Hepatocyte (in vitro differentiated cells): ENCODE measurements around the gene ARRDC1. TPM values are rescaled to one million over a fixed set of nuclear protein-coding genes. Genes with fewer than 3 reads are reported as not detected.

Experiments
- DNase-seq: peaks from one replicate; pipeline ENCODE4 v3.0.0-alpha.2; 2016; ENCODE audit warnings: low spot score
- H2AFZ ChIP-seq: fragments of 200-600 bp; sonication (generic); 2 replicates; pipeline ENCODE4 v1.6.0; 2016; ENCODE audit warnings: antibody characterized with exemption, mild to moderate bottlenecking
- H3K27ac ChIP-seq: fragments of 200-600 bp; sonication (generic); 2 replicates; pipeline ENCODE4 v1.5.1; 2016; ENCODE audit warnings: mild to moderate bottlenecking
- H3K27me3 ChIP-seq: fragments of 200-600 bp; sonication (generic); 2 replicates; pipeline ENCODE4 v1.6.1; 2016
- H3K36me3 ChIP-seq: fragments of 200-600 bp; sonication (generic); replicated peaks from 2 replicates; pipeline ENCODE4 v1.5.1; 2016; ENCODE audit warnings: low read depth; ENCODE audit not compliant: insufficient read depth
- H3K4me1 ChIP-seq: fragments of 200-600 bp; sonication (generic); 2 replicates; pipeline ENCODE4 v1.5.1; 2016; ENCODE audit warnings: mild to moderate bottlenecking, moderate library complexity; ENCODE audit not compliant: insufficient read depth
- H3K4me2 ChIP-seq: fragments of 200-600 bp; sonication (generic); 2 replicates; pipeline ENCODE4 v1.6.0; 2016
- H3K4me3 ChIP-seq: fragments of 200-600 bp; sonication (generic); 2 replicates; pipeline ENCODE4 v1.5.1; 2016; ENCODE audit warnings: mild to moderate bottlenecking
- H3K79me2 ChIP-seq: fragments of 200-600 bp; sonication (generic); 2 replicates; pipeline ENCODE4 v1.6.0; 2017; ENCODE audit warnings: mild to moderate bottlenecking
- H3K9me2 ChIP-seq: fragments of 200-600 bp; sonication (generic); replicated peaks from 2 replicates; pipeline ENCODE4 v1.6.0; 2017; ENCODE audit warnings: mild to moderate bottlenecking; ENCODE audit not compliant: insufficient read depth
- H3K9me3 ChIP-seq: fragments of 200-600 bp; sonication (generic); 2 replicates; pipeline ENCODE4 v1.5.1; 2016; ENCODE audit warnings: low read depth, mild to moderate bottlenecking
- H4K20me1 ChIP-seq: fragments of 200-600 bp; sonication (generic); 2 replicates; pipeline ENCODE4 v1.6.0; 2016; ENCODE audit warnings: mild to moderate bottlenecking; ENCODE audit not compliant: insufficient read depth, poor library complexity, severe bottlenecking
- CTCF ChIP-seq: fragments of 200-600 bp; sonication (generic); IDR thresholded peaks from 2 replicates; pipeline ENCODE4 v1.5.1; 2016; ENCODE audit warnings: antibody characterized with exemption, mild to moderate bottlenecking; ENCODE audit not compliant: poor library complexity
- EZH2 ChIP-seq: fragments of 200-600 bp; sonication (generic); IDR thresholded peaks from 2 replicates; pipeline ENCODE4 v1.6.1; 2016; ENCODE audit warnings: antibody characterized with exemption, mild to moderate bottlenecking, borderline replicate concordance
- EZH2phosphoT487 ChIP-seq: fragments of 200-600 bp; sonication (generic); IDR thresholded peaks from one replicate; pipeline ENCODE4 v1.6.1; 2018; ENCODE audit warnings: antibody characterized with exemption, mild to moderate bottlenecking, low read depth, moderate library complexity; ENCODE audit not compliant: unreplicated experiment, severe bottlenecking
- WGBS: methylation state at CpG from one replicate; pipeline ENCODE4 v1.1.6; 2016; ENCODE audit warnings: low lambda C conversion rate; ENCODE audit errors: missing lambda C conversion rate; 5-methylcytosine and 5-hydroxymethylcytosine counted together
- polyA plus RNA-seq: library from polyadenylated mRNA; unstranded; fragments of >200 nt; fragmentation: Nextera tagmentation; extraction: Ambion mirVana; gene quantifications from 2 replicates; pipeline ENCODE4 v1.2.1, GENCODE V29; 2016
- total RNA-seq: library from RNA; depleted of rRNA; stranded (reverse); fragments of >200 nt; gene quantifications from 2 replicates; pipeline ENCODE4 v1.2.3, GENCODE V29; 2014

Gene ARRDC1
- total and polyA plus RNA-seq, 2 experiments from 2014 or later: 62.7 to 102 TPM

GRCh38 chr9:137583347-137583746 lies 22.1 kb upstream of the ARRDC1 start:
- H4K20me1 ChIP-seq: peaks cover under 1% of the 10 kb centered on the region
- H3K9me2 ChIP-seq: no peaks in the 10 kb centered on the region
- no peaks in the 10 kb centered on the region for H3K9me3 ChIP-seq
- H3K79me2 ChIP-seq: peaks cover 17% of the 10 kb centered on the region
- no peaks in the 10 kb centered on the region for H3K36me3 ChIP-seq
- H3K4me1 ChIP-seq: peaks cover 4% of the 10 kb centered on the region
- H3K4me2 ChIP-seq: no peak overlapping the region
- no peak overlapping the region for H2AFZ ChIP-seq
- WGBS: 89% methylated on average over 14 of the region's 14 CpGs
- H3K27ac ChIP-seq: no peak overlapping the region
- TF ChIP-seq EZH2phosphoT487 (no peak), EZH2 (no peak), CTCF (no peak)
- DNase-seq: no peak
- H3K27me3 ChIP-seq: no peaks in the 10 kb centered on the region
- no peak overlapping the region for H3K4me3 ChIP-seq

DNA sequence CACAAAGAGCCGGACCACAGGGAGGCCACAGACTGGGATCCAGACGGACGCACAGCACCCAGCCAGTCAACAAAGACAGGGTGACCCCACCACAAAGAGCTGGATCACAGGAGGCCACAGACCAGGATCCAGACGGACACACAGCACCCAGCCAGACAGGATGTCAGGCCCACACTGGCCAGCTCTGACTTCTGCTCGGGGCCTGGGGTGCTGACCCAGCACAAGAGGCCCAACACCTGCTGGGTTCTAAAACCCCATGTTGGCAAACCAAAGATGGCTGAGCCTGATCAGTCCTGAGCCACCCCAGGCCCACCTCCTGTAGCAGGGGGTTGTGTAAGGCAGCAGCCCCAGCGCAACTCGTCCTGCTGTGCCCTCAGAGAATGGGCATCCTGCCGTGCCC lies 21.5 kb upstream of the ARRDC1 start:
- no peaks in the 10 kb centered on the region for H3K9me2 ChIP-seq
- peaks cover 23% of the 10 kb centered on the region for H3K79me2 ChIP-seq
- H2AFZ ChIP-seq: no peak overlapping the region
- H4K20me1 ChIP-seq: peaks cover 6% of the 10 kb centered on the region
- no peak for TF ChIP-seq EZH2
- TF ChIP-seq CTCF: no peak
- TF ChIP-seq EZH2phosphoT487: no peak
- DNase-seq: no peak
- no peak overlapping the region for H3K4me3 ChIP-seq
- WGBS: 93% methylated on average over 8 of the region's 8 CpGs
- H3K27me3 ChIP-seq: no peaks in the 10 kb centered on the region
- H3K4me1 ChIP-seq: peaks cover 7% of the 10 kb centered on the region
- no peak overlapping the region for H3K4me2 ChIP-seq
- H3K36me3 ChIP-seq: no peaks in the 10 kb centered on the region
- no peaks in the 10 kb centered on the region for H3K9me3 ChIP-seq
- no peak overlapping the region for H3K27ac ChIP-seq

DNA sequence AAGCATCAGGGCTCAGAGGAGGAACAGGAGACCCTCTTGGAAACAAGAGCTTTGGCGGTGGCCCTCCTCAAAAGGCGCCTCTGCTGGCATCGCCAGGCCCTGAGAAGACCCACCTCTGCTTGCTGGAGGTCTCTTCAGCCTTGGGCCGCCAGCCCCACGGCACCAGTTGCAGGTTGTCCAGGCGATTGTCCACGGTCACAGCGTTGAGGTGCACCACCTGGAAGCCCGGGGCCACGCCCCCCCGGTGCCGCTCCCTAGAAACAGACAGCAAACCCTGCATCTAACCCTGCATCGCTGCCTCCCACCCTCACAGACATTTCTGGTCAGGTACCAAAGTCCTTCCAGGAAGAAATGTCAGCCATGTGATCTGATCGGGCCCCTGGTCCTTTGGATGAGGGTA lies 18.6 kb upstream of the ARRDC1 start:
- Histone ChIP-seq H3K9me3 (no peaks in the 10 kb centered on the region), H3K79me2 (peaks cover 31% of the 10 kb centered on the region), H3K27me3 (no peaks in the 10 kb centered on the region), H3K27ac (no peak overlapping the region), H4K20me1 (peaks cover 10% of the 10 kb centered on the region), H3K4me2 (no peak overlapping the region), H3K4me1 (peaks cover 7% of the 10 kb centered on the region), H3K36me3 (no peaks in the 10 kb centered on the region), H2AFZ (no peak overlapping the region), H3K4me3 (no peak overlapping the region), H3K9me2 (no peaks in the 10 kb centered on the region)
- no peak for TF ChIP-seq EZH2
- no peak for TF ChIP-seq CTCF
- no peak for TF ChIP-seq EZH2phosphoT487
- WGBS: 97% methylated on average over 14 of the region's 14 CpGs
- no peak for DNase-seq

DNA sequence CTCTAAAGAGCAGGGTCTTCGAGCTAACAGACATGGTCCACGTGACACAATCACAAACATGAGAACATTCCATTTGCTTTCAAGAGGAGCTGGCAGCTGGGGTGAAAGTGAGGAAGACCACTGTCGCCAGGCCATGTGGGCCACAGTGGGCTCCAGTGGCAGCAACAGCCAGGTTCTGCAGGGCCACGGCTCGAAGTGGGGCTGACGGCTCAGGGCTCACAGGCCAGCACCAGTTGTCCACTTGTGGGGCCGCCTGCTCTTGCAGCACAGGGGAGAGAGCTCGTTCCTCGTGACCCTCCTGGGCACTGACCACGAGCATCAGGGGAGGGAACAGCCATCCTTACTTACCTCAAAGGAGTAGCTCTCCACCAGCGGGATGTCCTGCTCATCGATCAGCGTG lies 17.2 kb upstream of the ARRDC1 start:
- DNase-seq: no peak
- no peaks in the 10 kb centered on the region for H3K9me2 ChIP-seq
- no peak for TF ChIP-seq EZH2phosphoT487
- no peak for TF ChIP-seq CTCF
- no peak for TF ChIP-seq EZH2
- H3K36me3 ChIP-seq: no peaks in the 10 kb centered on the region
- no peak overlapping the region for H3K4me3 ChIP-seq
- peak overlapping the region; percentile 98 for H3K4me2 ChIP-seq
- H3K27me3 ChIP-seq: no peaks in the 10 kb centered on the region
- 90% methylated on average over 13 of the region's 13 CpGs for WGBS
- H3K9me3 ChIP-seq: no peaks in the 10 kb centered on the region
- H2AFZ ChIP-seq: no peak overlapping the region
- peaks cover 7% of the 10 kb centered on the region for H3K4me1 ChIP-seq
- H3K27ac ChIP-seq: no peak overlapping the region
- H4K20me1 ChIP-seq: peaks cover 10% of the 10 kb centered on the region
- H3K79me2 ChIP-seq: peaks cover 31% of the 10 kb centered on the region
